Measurements from ENCODE around the gene DMRT3.
A peak's percentile ranks its signal among the peaks of the same experiment; 100 is the strongest.
"Not testable (repeated sequence)": the region's sequence is repeated elsewhere in the genome, so short reads cannot be mapped to it uniquely, and the experiment has no call there.

The DMRT3 gene

GRCh38 chr9:998299-999110 is 22.1 kb downstream of the DMRT3 start:
- DNase-seq (ENCODE audit: low spot score): not testable (repeated sequence)

GRCh38 chr9:1001838-1002237 is 25.4 kb downstream of the DMRT3 start:
- no peak for DNase-seq (ENCODE audit: low spot score)

- no peak for DNase-seq (ENCODE audit: low spot score)
These were observed 26.2 kb downstream of the DMRT3 start for GRCh38 chr9:1002678-1003077.

GRCh38 chr9:1005043-1005667 is 28.7 kb downstream of the DMRT3 start:
- peak; percentile 61 for DNase-seq (ENCODE audit: low spot score)

- DNase-seq (ENCODE audit: low spot score): no peak
These were observed 30.9 kb downstream of the DMRT3 start for GRCh38 chr9:1007312-1007711.

GRCh38 chr9:1008216-1008615 is 31.8 kb downstream of the DMRT3 start:
- DNase-seq (ENCODE audit: low spot score): no peak

GRCh38 chr9:1009101-1009707 is 32.7 kb downstream of the DMRT3 start:
- peak; percentile 78 for DNase-seq (ENCODE audit: low spot score)

GRCh38 chr9:1013021-1013420 is 36.6 kb downstream of the DMRT3 start:
- DNase-seq (ENCODE audit: low spot score): no peak

GRCh38 chr9:1014225-1014624 is 37.8 kb downstream of the DMRT3 start:
- DNase-seq (ENCODE audit: low spot score): no peak

- no peak for DNase-seq (ENCODE audit: low spot score)
These were observed 38.2 kb downstream of the DMRT3 start for GRCh38 chr9:1014640-1015039.

- DNase-seq (ENCODE audit: low spot score): no peak
These were observed 41.7 kb downstream of the DMRT3 start for GRCh38 chr9:1018121-1018520.

- no peak for DNase-seq (ENCODE audit: low spot score)
These were observed 47.7 kb downstream of the DMRT3 start for GRCh38 chr9:1024112-1024511.

GRCh38 chr9:1025131-1025530 is 48.7 kb downstream of the DMRT3 start:
- DNase-seq (ENCODE audit: low spot score): no peak

GRCh38 chr9:1026219-1026618 is 49.8 kb downstream of the DMRT3 start:
- no peak for DNase-seq (ENCODE audit: low spot score)

GRCh38 chr9:1028501-1029190 is 52.2 kb downstream of the DMRT3 start:
- no peak for DNase-seq (ENCODE audit: low spot score)

- DNase-seq (ENCODE audit: low spot score): no peak
These were observed 55.6 kb downstream of the DMRT3 start for GRCh38 chr9:1031951-1032601.

GRCh38 chr9:1034271-1034670 is 57.8 kb downstream of the DMRT3 start:
- DNase-seq (ENCODE audit: low spot score): no peak

- no peak for DNase-seq (ENCODE audit: low spot score)
These were observed 63.1 kb downstream of the DMRT3 start for GRCh38 chr9:1039589-1039988.
